ENCODE measurements around the gene IGSF21.
"Not testable (repeated sequence)": the region's sequence is repeated elsewhere in the genome, so short reads cannot be mapped to it uniquely, and the experiment has no call there.

The IGSF21 gene

DNA sequence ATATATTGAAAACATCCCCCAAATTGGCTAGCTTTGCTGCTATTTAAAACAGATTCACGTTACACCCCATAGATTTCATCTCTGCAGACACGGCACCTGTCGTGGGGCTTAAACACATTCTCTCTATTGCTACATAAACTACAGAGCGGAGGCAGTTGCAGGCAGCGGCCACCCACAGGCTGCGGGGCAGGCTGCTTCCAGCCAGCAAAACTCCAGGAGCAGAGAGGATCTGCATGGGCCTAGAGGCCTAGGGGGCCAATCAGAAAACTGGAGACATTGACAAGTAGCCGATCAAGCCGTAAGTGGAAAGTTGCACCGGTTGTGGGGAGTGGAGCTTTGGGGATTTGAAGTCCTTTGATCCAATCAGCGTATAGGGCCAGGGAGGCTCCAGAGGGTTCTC, 244.1 kb downstream of the IGSF21 start:
- Mint-ChIP-seq H3K36me3 (no peaks in the 10 kb centered on the region), H3K9me3 (no peaks in the 10 kb centered on the region), H3K27me3 (peaks cover 25% of the 10 kb centered on the region), H3K4me1 (no peaks in the 10 kb centered on the region), H3K4me3 (no peak overlapping the region), H3K27ac (no peak overlapping the region)
- CTCF ChIA-PET = no interaction called here
- DNase-seq = no peak

- H3K27me3 Mint-ChIP-seq = peaks cover 24% of the 10 kb centered on the region
- H3K27ac Mint-ChIP-seq = no peak overlapping the region
- no peak for DNase-seq
- no peaks in the 10 kb centered on the region for H3K4me1 Mint-ChIP-seq
- H3K9me3 Mint-ChIP-seq = no peaks in the 10 kb centered on the region
- CTCF ChIA-PET = no interaction called here
- H3K36me3 Mint-ChIP-seq = no peaks in the 10 kb centered on the region
- no peak overlapping the region for H3K4me3 Mint-ChIP-seq
Observed at GRCh38 chr1:18352636-18353265, 245.2 kb downstream of the IGSF21 start.

- no peaks in the 10 kb centered on the region for H3K4me1 Mint-ChIP-seq
- H3K4me3 Mint-ChIP-seq = no peak overlapping the region
- no peak overlapping the region for H3K27ac Mint-ChIP-seq
- DNase-seq = no peak
- no peaks in the 10 kb centered on the region for H3K9me3 Mint-ChIP-seq
- peaks cover 24% of the 10 kb centered on the region for H3K27me3 Mint-ChIP-seq
- CTCF ChIA-PET = no interaction called here
- no peaks in the 10 kb centered on the region for H3K36me3 Mint-ChIP-seq
Observed at GRCh38 chr1:18353528-18353927, 245.9 kb downstream of the IGSF21 start.

DNA sequence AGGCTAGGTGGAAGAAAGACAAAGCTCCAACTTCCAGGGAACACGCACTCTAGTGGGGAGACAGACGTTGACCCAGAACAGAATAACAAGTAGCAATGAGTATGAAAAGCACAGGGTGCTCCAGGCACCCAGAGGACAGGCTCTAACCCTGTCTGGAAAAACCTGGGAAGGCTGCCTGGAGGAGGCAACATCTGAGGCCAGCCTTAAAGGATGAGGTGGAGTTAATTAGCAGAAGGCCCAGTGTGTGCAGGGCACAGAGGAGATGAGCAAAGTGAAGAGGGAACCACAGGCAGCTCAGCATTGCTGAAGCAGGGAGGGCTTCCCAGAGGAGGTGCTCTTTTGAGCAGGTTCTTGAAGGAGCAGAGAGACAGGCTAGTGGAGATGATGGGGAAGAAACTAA, 246.4 kb downstream of the IGSF21 start:
- no peak overlapping the region for H3K4me3 Mint-ChIP-seq
- no peaks in the 10 kb centered on the region for H3K36me3 Mint-ChIP-seq
- CTCF ChIA-PET = no interaction called here
- H3K9me3 Mint-ChIP-seq = no peaks in the 10 kb centered on the region
- H3K27me3 Mint-ChIP-seq = peaks cover 24% of the 10 kb centered on the region
- DNase-seq = no peak
- no peaks in the 10 kb centered on the region for H3K4me1 Mint-ChIP-seq
- H3K27ac Mint-ChIP-seq = no peak overlapping the region

GRCh38 chr1:18354612-18355011, 247.0 kb downstream of the IGSF21 start:
- Mint-ChIP-seq H3K4me1 (no peaks in the 10 kb centered on the region), H3K36me3 (no peaks in the 10 kb centered on the region), H3K4me3 (no peak overlapping the region), H3K9me3 (no peaks in the 10 kb centered on the region), H3K27ac (no peak overlapping the region), H3K27me3 (peaks cover 28% of the 10 kb centered on the region)
- CTCF ChIA-PET = no interaction called here
- DNase-seq = no peak

DNA sequence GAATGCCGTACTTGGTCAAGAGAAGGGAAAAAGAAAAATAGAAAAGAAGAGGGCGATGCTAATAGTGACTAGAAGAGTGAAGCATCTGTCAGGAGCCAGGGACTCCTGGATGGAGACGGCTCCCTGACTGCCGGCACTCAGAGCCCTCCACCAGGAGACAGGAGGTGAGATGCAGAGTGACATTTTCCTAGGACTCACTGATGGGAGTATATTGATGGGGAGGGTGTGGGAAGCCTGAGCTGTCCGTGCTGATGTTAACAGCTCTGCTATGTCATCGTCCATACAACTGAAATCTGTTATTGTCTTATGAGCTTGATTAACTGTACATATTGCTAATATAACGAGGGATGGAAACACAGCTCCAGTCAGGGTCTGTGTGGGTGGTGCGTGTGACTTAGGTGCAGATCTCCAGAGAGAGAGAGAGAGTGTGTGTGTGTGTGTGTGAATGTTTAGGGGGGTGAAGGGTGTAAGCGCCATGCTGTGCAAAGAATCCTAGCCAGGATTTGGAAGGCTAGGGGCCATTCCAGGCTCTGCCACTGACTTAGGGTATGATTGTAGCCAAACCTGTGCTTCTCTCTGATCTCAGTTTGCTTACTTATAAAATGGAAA, 250.1 kb downstream of the IGSF21 start:
- no peaks in the 10 kb centered on the region for H3K36me3 Mint-ChIP-seq
- H3K27ac Mint-ChIP-seq = no peak overlapping the region
- no peak overlapping the region for H3K4me3 Mint-ChIP-seq
- CTCF ChIA-PET = no interaction called here
- H3K27me3 Mint-ChIP-seq = peaks cover 15% of the 10 kb centered on the region
- no peak for DNase-seq
- no peaks in the 10 kb centered on the region for H3K4me1 Mint-ChIP-seq
- no peaks in the 10 kb centered on the region for H3K9me3 Mint-ChIP-seq

DNA sequence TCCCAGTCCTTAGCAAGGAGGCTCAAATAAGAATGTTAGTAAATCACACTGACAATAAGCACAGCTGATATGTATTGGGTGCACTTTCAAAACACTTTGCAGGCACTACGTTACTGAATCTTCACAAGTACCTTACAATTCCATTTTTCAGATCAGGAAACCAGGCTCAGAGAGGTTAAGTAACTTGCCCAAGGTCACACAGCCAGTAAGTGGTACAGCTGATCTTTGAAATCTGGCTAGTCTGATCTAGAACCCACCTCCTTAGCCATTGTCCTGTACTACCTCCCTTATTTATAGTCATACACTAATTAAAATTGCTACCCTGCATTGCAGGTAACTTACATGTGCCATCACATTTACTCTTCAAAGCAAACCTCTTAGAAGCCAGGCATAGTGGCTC, 251.0 kb downstream of the IGSF21 start:
- Mint-ChIP-seq H3K4me1 (no peaks in the 10 kb centered on the region), H3K36me3 (no peaks in the 10 kb centered on the region), H3K27me3 (peaks cover 9% of the 10 kb centered on the region), H3K9me3 (no peaks in the 10 kb centered on the region), H3K4me3 (no peak overlapping the region), H3K27ac (no peak overlapping the region)
- DNase-seq = no peak
- CTCF ChIA-PET = no interaction called here

DNA sequence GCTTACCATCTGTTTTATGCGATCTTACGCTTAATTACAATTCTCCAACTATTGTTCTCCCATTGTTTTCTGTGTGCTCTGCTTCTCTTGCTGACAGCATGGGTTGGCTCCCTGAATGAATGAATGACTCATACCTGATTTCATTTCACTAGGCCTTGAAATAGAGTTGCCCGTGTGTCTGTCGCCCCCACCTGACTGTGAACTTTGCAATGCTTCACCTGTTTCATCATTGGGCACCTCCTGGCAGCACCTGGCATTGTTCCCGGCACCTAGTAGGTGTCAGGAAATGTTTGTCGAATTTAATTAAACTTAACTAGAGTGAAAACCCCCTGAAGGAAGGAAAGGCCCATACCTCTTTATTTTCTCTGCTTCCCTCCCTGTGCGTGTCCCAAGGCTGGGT, 252.7 kb downstream of the IGSF21 start:
- Mint-ChIP-seq H3K4me1 (no peaks in the 10 kb centered on the region), H3K36me3 (no peaks in the 10 kb centered on the region), H3K27ac (no peak overlapping the region), H3K9me3 (no peaks in the 10 kb centered on the region), H3K27me3 (peaks cover 5% of the 10 kb centered on the region), H3K4me3 (no peak overlapping the region)
- DNase-seq = no peak
- CTCF ChIA-PET = no interaction called here

- Mint-ChIP-seq H3K4me1 (no peaks in the 10 kb centered on the region), H3K27me3 (peaks cover 11% of the 10 kb centered on the region), H3K36me3 (no peaks in the 10 kb centered on the region), H3K27ac (no peak overlapping the region), H3K9me3 (no peaks in the 10 kb centered on the region), H3K4me3 (no peak overlapping the region)
- no peak for DNase-seq
- CTCF ChIA-PET = no interaction called here
Observed at GRCh38 chr1:18362150-18362549, 254.6 kb downstream of the IGSF21 start.

DNA sequence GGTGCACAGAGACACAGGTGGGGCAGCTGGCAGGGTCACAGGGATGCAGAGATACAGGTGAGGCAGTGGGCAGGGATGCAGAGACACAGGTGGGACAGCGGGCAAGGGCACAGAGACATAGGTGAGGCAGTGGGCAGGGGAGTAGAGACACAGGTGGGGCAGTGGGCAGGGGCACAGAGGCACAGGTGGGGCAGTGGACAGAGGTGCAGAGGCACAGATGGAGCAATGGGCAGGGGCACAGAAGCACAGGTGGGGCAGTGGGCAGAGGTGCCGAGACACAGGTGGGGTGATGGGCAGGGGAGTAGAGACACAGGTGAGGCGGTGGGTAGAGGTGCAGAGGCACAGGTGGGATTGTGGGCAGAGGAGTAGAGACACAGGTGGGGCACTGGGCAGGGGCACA, 255.8 kb downstream of the IGSF21 start:
- Mint-ChIP-seq H3K9me3 (no peaks in the 10 kb centered on the region), H3K4me3 (no peak overlapping the region), H3K27ac (no peak overlapping the region), H3K27me3 (peaks cover 11% of the 10 kb centered on the region), H3K4me1 (no peaks in the 10 kb centered on the region), H3K36me3 (no peaks in the 10 kb centered on the region)
- CTCF ChIA-PET = interaction anchor here (0.5 kb wide), 1 partner anchor 226 kb away, joined by 3 read pairs; no protein-coding TSS in a partner anchor
- no peak for DNase-seq

GRCh38 chr1:18365099-18365705, 257.6 kb downstream of the IGSF21 start:
- no peak for DNase-seq
- peaks cover 7% of the 10 kb centered on the region for H3K27me3 Mint-ChIP-seq
- no peaks in the 10 kb centered on the region for H3K36me3 Mint-ChIP-seq
- H3K27ac Mint-ChIP-seq = no peak overlapping the region
- H3K4me3 Mint-ChIP-seq = no peak overlapping the region
- no peaks in the 10 kb centered on the region for H3K4me1 Mint-ChIP-seq
- CTCF ChIA-PET = no interaction called here
- H3K9me3 Mint-ChIP-seq = no peaks in the 10 kb centered on the region

DNA sequence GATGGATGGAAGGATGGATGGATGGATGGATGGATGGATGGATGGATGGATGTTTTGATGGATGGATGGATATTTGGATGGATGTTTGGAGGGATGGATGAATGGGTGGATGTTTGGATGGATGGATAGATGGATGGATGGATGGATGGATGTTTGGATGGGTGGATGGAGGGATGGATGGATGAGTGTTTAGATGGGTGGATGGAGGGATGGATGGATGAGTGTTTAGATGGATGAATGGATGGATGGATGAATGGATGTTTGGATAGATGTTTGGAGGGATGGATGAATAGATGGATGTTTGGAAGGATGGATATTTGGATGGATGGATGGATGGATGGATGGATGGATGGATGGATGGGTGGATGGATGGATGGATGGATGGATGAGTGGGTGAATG, 264.9 kb downstream of the IGSF21 start:
- H3K9me3 Mint-ChIP-seq, H3K36me3 Mint-ChIP-seq, H3K4me1 Mint-ChIP-seq, CTCF ChIA-PET, H3K27ac Mint-ChIP-seq, H3K4me3 Mint-ChIP-seq, H3K27me3 Mint-ChIP-seq, DNase-seq: not testable (repeated sequence)

- CTCF ChIA-PET = no interaction called here
- no peak for DNase-seq
- H3K9me3 Mint-ChIP-seq = no peaks in the 10 kb centered on the region
- no peak overlapping the region for H3K27ac Mint-ChIP-seq
- H3K27me3 Mint-ChIP-seq = no peaks in the 10 kb centered on the region
- no peak overlapping the region for H3K4me3 Mint-ChIP-seq
- no peaks in the 10 kb centered on the region for H3K36me3 Mint-ChIP-seq
- no peaks in the 10 kb centered on the region for H3K4me1 Mint-ChIP-seq
Observed at GRCh38 chr1:18373151-18373550, 265.6 kb downstream of the IGSF21 start.

GRCh38 chr1:18373882-18374493, 266.4 kb downstream of the IGSF21 start:
- no peak overlapping the region for H3K27ac Mint-ChIP-seq
- CTCF ChIA-PET = no interaction called here
- H3K4me3 Mint-ChIP-seq = no peak overlapping the region
- no peak for DNase-seq
- no peaks in the 10 kb centered on the region for H3K27me3 Mint-ChIP-seq
- no peaks in the 10 kb centered on the region for H3K36me3 Mint-ChIP-seq
- no peaks in the 10 kb centered on the region for H3K4me1 Mint-ChIP-seq
- H3K9me3 Mint-ChIP-seq = peaks cover 3% of the 10 kb centered on the region

DNA sequence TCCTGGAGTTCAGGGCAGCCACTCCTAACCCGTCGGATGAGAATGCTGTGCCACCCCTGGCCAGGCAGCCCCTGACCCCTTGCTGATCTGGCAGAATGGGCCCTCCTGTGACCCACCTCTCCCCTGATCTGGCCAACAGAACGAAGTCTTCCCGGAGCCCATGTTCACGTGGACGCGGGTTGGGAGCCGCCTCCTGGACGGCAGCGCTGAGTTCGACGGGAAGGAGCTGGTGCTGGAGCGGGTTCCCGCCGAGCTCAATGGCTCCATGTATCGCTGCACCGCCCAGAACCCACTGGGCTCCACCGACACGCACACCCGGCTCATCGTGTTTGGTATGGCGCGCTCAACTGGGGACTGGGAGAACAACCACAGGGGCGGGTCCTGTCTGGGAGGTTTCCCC, 269.1 kb downstream of the IGSF21 start:
- H3K27me3 Mint-ChIP-seq = peaks cover 5% of the 10 kb centered on the region
- H3K27ac Mint-ChIP-seq = no peak overlapping the region
- H3K4me3 Mint-ChIP-seq = no peak overlapping the region
- CTCF ChIA-PET = no interaction called here
- H3K9me3 Mint-ChIP-seq = peaks cover 3% of the 10 kb centered on the region
- no peaks in the 10 kb centered on the region for H3K4me1 Mint-ChIP-seq
- DNase-seq = no peak
- no peaks in the 10 kb centered on the region for H3K36me3 Mint-ChIP-seq
